Endothelial cell of hepatic sinusoid (primary cell): ENCODE results near the gene OR52K2.
"Not testable (repeated sequence)": the region's sequence is repeated elsewhere in the genome, so short reads cannot be mapped to it uniquely, and the experiment has no call there.

Experiments used
- in situ Hi-C: cut with HindIII; loops from 2 replicates; pipeline ENCODE4 v1.10.0; 2017; ENCODE audit warnings: low sequenced_read_pairs

The OR52K2 gene

DNA sequence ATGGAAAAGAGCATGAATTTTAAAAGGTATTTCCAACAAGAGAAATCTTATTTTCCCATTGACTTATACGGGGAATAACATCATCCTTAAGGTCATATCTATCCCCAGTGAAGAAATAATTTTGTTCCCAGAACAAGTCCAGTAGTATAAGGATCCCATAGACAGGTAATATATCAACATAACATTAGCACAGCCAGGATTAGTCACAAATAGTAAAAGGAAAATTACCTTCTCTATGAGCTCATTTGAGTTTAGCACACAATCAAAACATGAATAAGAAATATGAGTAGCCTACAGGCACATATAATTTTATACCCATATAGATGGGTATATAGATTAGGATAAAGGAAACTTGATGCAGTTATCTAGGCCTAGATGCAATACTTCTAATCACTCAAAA lies 30.5 kb downstream of the OR52K2 start:
- in situ Hi-C loops = no loop called here

DNA sequence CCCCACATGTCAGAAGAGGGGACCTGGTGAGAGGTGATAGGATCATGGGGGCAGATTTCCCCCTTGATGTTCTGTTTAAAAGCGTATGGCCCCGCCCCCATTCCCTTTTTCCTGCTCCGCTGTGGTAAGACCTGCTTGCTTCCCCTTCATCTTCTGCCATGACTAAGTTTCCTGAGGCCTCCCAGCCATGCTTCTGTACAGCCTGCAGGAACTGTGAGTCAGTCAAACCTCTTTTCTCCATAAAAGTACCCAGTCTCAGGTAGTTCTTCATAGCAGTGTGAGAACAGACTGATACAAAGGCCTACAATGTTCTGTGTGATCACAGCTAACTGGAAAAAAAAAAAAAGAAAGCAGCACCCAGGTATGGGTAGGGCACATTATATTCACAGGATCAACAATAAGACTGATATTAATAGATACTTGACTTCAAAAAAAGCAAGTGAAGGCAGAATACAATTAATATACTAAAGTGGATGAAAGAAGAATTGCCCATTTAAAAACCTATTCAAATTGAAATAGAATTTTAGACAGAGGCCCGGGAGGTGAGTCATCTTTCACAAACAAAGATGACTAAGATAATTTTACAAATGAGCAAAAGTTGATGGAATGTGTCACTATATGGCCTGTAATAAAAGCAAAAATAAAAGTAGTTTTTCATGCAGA lies 31.6 kb downstream of the OR52K2 start:
- in situ Hi-C loops = no loop called here

DNA sequence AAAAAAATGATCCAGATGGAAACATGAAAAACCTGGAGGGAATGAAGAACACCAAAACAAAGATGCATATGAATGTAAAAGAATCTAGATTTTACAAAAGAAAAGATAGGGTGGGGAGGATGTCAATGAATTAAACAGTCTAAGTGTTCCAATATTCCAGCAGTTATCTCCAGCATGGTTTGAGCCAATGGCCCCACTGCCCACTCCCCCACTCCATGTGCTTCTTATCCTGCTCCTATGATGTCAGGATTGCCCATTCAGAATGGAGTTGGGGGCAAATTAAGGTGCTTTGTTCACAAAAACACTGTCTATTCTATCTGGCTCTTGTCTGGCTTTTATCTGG lies 32.1 kb downstream of the OR52K2 start:
- in situ Hi-C loops = no loop called here

DNA sequence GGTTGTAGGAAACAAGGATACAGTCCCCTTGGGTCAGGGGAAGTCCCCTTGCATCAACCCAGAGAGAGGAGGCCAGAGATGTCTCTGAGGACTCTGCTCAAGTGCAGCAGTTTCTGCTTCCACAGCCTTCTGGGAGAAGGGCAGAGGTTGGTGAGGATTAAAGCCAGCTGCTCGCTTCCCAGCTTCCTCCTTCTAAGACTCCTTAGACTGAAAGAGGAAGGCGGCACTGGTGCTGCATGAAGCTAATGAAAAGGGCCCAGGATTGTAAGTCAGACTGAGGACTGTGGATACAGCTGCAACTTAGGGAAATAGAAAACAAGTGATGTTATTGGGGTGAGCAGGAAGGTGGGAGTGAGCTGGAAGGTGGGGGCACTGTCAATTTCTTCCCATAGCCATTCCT lies 33.4 kb downstream of the OR52K2 start, which contains the start of gene OR52K1:
TSS of gene OR52K1 (plus strand) at position 202 of the 400 bp plus-strand sequence. CDS start 6,255 bp downstream, outside the sequence.
- in situ Hi-C loops = no loop called here

GRCh38 chr11:4484310-4484709 lies 35.2 kb downstream of the OR52K2 start:
- in situ Hi-C loops = no loop called here

DNA sequence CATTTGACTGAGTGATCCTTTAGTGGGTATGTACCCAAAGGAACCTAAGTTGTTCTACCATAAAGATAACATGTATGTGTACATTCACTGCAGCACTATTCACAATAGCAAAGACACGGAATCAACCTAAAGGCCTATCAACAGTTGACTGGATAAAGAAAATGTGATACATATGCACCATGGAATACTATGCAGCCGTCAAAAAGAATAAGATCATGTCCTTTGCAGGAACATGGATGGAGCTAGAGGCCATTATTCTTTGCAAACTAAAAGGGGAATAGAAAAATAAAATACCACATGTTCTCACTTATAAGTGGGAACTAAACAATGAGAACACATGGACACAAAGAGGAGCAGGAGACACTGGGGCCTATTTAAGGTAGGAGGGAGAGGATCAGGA lies 42.3 kb downstream of the OR52K2 start:
- in situ Hi-C loops = not testable (repeated sequence)

DNA sequence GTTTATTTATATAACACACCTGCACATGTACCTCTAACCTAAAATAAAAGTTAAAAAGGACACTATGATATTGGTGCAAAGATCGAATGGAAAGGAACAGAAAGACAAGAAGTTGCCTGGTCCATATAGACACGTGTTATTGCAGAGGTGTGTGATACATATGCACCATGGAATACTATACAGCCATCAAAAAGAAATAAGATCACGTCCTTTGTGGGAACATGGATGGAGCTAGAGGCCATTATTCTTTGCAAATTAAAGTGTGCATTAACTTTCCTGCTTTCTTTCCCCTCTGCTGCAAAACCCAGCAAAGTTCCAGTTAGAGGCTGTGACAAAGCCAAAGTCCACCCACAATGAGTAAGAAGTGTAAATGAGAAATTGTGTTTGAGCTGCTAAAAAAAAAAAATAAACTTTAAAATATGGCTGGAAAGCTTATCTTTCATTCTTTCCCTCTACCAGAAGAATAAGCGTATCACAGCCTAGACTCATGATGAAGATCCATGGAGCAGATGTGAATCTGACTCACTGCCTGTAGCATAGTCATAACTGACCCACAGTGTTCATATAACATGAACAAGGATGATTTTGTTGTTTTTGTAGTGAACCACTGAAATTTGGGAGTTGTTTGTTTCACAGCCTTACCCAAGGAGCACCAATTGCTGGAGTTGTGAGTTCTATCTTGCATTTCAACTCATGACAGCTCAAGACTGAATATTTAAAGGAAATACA lies 42.9 kb downstream of the OR52K2 start:
- in situ Hi-C loops = no loop called here

GRCh38 chr11:4493480-4493818 lies 44.4 kb downstream of the OR52K2 start:
- in situ Hi-C loops = no loop called here

- in situ Hi-C loops = no loop called here
Observed at GRCh38 chr11:4495487-4495886, 46.4 kb downstream of the OR52K2 start.

- in situ Hi-C loops = no loop called here
Observed at GRCh38 chr11:4495986-4496385, 46.9 kb downstream of the OR52K2 start.

GRCh38 chr11:4496557-4497248 lies 47.6 kb downstream of the OR52K2 start:
- in situ Hi-C loops = no loop called here
